Mucosa of descending colon (tissue), 3 donors: ENCODE data around the gene TTC9. TPM values are rescaled to one million over a fixed set of nuclear protein-coding genes. Genes with fewer than 3 reads are reported as not detected.
"Not testable (repeated sequence)": the region's sequence is repeated elsewhere in the genome, so short reads cannot be mapped to it uniquely, and the experiment has no call there.

ENCODE experiments used
- ATAC-seq: fragments of 200-7000 bp; cut with Tn5 transposase; one replicate; pipeline ENCODE4 v1.9.1; 2020; ENCODE audit warnings: mild to moderate bottlenecking, moderate library complexity
- DNase-seq, 3 donors: peaks; one replicate each; pipeline ENCODE4 v3.0.0-alpha.2; 2020
- H3K36me3 ChIP-seq: fragments of 200-600 bp; one replicate; pipeline ENCODE4 v1.8.0; 2021; ENCODE audit warnings: low read depth, mild to moderate bottlenecking
- H3K4me1 ChIP-seq: fragments of 200-600 bp; one replicate; pipeline ENCODE4 v1.8.0; 2021; ENCODE audit warnings: low read depth, mild to moderate bottlenecking
- H3K4me3 ChIP-seq: fragments of 200-600 bp; one replicate; pipeline ENCODE4 v1.8.0; 2021; ENCODE audit warnings: mild to moderate bottlenecking
- H3K9me3 ChIP-seq: fragments of 200-600 bp; one replicate; pipeline ENCODE4 v1.8.0; 2021; ENCODE audit warnings: mild to moderate bottlenecking
- intact Hi-C, 2 donors: fragments of 100-400 bp; cut with DNase I in 1 of 2; cut with micrococcal nuclease in 1 of 2; formaldehyde crosslinking; loops; one replicate each; pipeline versions ENCODE4 v1.11.0 to v1.11.1; 2022; cut with DNase I, micrococcal nuclease
- total RNA-seq, 3 donors: library from RNA; stranded (reverse); fragmentation: NEBNext Ultra II Directional in 2 of 3; extraction: Animal tissue kit (Norgen Biotek cat#: 25700) in 2 of 3; gene quantifications; one replicate each; pipeline versions ENCODE4 v1.2.1 to v1.2.4, GENCODE V29; 2021 to 2023
- TF ChIP-seq, protein P1 (sequence below): fragments of 200-600 bp; IDR thresholded peaks from one replicate; pipeline ENCODE4 v1.8.0; 2022; ENCODE audit warnings: antibody characterized with exemption, mild to moderate bottlenecking
- donor health status: DM: no; HTN: no; CAD: no; lungs with moderate emphysema.
- donor health status: DM: no; HTN: no; CAD: no.
- donor health status: DM: no; HTN: yes; CAD: no.

The TTC9 gene
- total RNA-seq, 3 donors from 2014 or later: 0.20 to 0.63 (median 0.54) TPM

DNA sequence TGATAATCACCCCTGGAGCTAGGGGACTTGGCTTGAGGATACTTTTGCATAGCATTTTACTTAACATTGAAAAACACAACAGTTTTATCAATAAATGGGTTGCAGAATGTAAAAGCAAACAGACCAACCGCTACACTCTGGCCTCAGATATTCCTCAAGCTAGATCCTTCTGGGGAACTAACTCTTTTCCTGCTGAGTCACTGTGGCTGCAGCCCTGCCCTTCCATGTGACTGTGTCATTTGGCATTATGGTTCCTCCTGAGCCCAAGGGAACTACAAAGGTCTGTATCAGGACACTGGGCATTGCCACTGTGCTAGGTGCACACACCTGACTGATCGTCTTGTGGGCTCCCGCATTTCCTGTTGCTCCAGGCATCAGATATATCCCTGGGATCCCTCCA is 56.6 kb downstream of the TTC9 start:
- TF ChIP-seq, protein P1, sequence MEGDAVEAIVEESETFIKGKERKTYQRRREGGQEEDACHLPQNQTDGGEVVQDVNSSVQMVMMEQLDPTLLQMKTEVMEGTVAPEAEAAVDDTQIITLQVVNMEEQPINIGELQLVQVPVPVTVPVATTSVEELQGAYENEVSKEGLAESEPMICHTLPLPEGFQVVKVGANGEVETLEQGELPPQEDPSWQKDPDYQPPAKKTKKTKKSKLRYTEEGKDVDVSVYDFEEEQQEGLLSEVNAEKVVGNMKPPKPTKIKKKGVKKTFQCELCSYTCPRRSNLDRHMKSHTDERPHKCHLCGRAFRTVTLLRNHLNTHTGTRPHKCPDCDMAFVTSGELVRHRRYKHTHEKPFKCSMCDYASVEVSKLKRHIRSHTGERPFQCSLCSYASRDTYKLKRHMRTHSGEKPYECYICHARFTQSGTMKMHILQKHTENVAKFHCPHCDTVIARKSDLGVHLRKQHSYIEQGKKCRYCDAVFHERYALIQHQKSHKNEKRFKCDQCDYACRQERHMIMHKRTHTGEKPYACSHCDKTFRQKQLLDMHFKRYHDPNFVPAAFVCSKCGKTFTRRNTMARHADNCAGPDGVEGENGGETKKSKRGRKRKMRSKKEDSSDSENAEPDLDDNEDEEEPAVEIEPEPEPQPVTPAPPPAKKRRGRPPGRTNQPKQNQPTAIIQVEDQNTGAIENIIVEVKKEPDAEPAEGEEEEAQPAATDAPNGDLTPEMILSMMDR: no peak
- intact Hi-C loops: no loop called here
- no peaks in the 10 kb centered on the region for H3K36me3 ChIP-seq
- no peak overlapping the region for H3K4me3 ChIP-seq
- H3K4me1 ChIP-seq: no peaks in the 10 kb centered on the region
- peak in 2 of 3 donors; percentile 34 to 35 for DNase-seq
- H3K9me3 ChIP-seq: no peaks in the 10 kb centered on the region
- peak; percentile 96 for ATAC-seq

DNA sequence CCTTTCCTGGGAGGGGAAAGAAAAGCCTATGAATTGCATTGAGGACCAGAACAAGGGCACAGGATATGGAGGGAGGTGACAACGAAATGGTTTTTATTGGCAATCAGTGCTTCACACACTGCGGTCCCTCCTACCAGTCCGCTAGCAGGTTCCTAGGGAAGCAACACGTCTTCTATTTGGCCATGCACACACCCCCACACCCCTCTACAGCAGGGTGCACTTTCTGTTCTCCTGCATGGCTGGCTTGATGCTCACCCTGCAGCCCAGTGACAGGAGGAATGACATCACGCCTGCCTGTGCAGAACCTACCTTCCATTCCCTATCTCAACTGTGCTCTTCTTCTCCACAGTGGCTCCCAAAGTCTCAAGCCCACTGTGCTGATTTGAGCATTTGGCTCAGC is 57.9 kb downstream of the TTC9 start:
- TF ChIP-seq, protein P1: no peak
- no peaks in the 10 kb centered on the region for H3K4me1 ChIP-seq
- ATAC-seq (no peak), DNase-seq (no peak)
- intact Hi-C loops: no loop called here
- H3K36me3 ChIP-seq: no peaks in the 10 kb centered on the region
- H3K4me3 ChIP-seq: no peak overlapping the region
- no peaks in the 10 kb centered on the region for H3K9me3 ChIP-seq

DNA sequence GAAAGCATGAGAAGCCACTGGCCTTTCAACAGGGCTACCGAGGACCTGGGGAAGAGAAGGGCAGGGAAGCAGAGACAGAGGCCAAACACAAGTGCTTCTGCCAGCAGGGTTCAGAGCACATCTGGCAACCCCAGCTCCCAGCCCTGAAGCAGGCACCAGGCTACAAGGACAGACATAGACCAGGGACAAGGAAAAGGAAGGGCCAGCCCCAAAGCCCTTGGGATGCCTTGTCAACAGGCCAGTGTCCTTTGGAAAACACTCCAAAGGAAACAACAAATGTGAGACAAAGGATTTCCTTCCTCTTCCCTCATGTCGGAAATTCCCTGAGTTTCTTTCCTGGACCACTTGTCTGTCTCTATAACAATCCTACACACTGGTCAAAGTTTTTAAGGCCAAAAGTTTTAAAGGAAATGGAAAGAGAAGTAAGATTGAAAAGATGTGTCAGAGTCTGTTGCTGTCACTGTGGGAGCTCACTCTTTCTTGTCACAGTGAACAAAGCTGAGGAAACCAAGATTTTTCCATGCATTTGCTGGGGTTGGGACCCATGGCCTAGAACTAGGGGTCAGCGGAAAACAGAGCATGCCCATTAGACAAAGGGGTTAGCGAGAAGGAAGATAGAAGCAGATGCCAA is 59.4 kb downstream of the TTC9 start:
- TF ChIP-seq, protein P1: no peak
- no peaks in the 10 kb centered on the region for H3K9me3 ChIP-seq
- H3K4me3 ChIP-seq: no peak overlapping the region
- ATAC-seq (no peak), DNase-seq (no peak)
- H3K36me3 ChIP-seq: no peaks in the 10 kb centered on the region
- H3K4me1 ChIP-seq: no peaks in the 10 kb centered on the region
- intact Hi-C loops: no loop called here

DNA sequence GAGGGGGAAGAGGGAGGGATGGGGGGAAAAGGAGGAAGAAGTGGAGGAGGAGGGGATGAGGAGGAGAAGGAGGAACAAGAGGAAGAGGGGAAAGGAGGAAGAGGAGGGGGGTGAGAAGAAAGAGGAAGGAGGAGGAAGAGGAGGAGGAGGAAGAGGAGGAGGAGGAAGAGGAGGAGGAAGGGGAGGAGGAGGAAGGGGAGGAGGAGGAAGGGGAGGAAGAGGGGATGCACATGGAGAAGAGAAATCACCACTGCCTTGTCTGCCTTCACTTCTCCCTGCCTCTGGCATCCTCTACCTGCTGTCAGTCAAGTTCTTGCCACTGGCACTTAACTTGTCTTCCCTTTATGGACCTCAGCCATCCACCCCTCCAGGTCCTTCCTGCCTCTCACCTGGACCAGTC is 59.9 kb downstream of the TTC9 start:
- DNase-seq (no peak), ATAC-seq (no peak)

DNA sequence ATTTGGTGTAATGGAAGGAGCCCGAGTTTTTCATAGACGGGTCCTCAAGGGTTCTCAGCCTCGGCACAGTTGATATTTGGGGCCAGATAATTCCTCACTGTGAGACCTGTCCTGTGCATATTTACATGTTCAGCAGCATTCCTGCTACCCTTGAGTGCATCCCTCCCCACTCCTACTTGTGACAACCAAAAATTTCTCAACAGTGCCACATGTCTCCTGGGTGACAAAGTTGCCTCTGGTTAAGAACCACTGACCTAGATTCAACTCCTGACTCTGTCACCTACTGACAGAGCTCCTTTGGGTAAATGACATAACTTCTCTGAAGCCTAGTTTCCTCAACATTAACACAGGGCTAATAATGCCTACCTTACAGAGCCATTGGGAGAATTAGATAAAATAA is 60.4 kb downstream of the TTC9 start:
- Histone ChIP-seq H3K4me3 (no peak overlapping the region), H3K36me3 (no peaks in the 10 kb centered on the region), H3K4me1 (no peaks in the 10 kb centered on the region), H3K9me3 (no peaks in the 10 kb centered on the region)
- DNase-seq (no peak), ATAC-seq (no peak)
- intact Hi-C loops: no loop called here
- TF ChIP-seq, protein P1: no peak

More for the DNA sequence above, 59.9 kb downstream of the TTC9 start:
- no peaks in the 10 kb centered on the region for H3K9me3 ChIP-seq
- intact Hi-C loops: no loop called here
- no peak overlapping the region for H3K4me3 ChIP-seq
- H3K4me1 ChIP-seq: no peaks in the 10 kb centered on the region
- H3K36me3 ChIP-seq: no peaks in the 10 kb centered on the region
- TF ChIP-seq, protein P1: no peak

DNA sequence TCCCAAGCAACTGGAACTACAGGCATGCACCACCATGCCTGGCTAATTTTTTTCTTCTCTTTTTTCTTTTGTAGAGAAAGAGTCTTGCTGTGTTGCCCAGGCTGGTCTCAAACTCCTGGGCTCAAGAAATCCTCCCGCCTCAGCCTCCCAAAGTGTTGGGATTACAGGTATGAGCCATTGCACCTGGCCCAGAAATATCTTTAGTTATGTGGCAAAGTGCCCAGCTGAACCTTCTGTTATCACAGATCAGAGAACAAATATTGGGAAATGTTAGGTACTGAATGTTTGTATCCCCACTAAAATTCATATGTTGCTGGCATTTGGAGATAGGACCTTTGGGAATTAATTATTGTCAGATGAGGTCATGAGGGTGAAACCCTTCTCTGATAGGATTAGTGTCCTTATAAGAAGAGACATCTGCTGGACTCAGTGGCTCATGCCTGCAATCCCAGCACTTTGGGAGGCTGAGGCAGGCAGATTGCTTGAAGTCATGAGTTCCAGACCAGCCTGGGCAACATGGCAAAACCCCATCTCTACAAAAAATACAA is 62.0 kb downstream of the TTC9 start:
- H3K9me3 ChIP-seq, H3K36me3 ChIP-seq, H3K4me1 ChIP-seq, H3K4me3 ChIP-seq, ATAC-seq, intact Hi-C loops, DNase-seq: not testable (repeated sequence)
